CD4-positive, alpha-beta T cell treated with Interleukin-12 subunit alpha and Interleukin-12 subunit beta, for 1 hour (primary cell): Measurements from ENCODE around the gene SMIM35.
A peak's percentile ranks its signal among the peaks of the same experiment; 100 is the strongest.

ENCODE experiments used
- DNase-seq: peaks from one replicate; pipeline ENCODE4 v3.0.0-alpha.2; 2020

Gene SMIM35

GRCh38 chr11:118108513-118108912 lies 21.8 kb upstream of the SMIM35 start:
- no peak for DNase-seq

GRCh38 chr11:118106789-118107335 lies 20.1 kb upstream of the SMIM35 start:
- no peak for DNase-seq

GRCh38 chr11:118105657-118106305 lies 19.0 kb upstream of the SMIM35 start:
- DNase-seq: no peak

GRCh38 chr11:118104491-118104890 lies 17.7 kb upstream of the SMIM35 start:
- DNase-seq: no peak

GRCh38 chr11:118102721-118103261 lies 16.0 kb upstream of the SMIM35 start:
- no peak for DNase-seq

- no peak for DNase-seq
These were observed 14.0 kb upstream of the SMIM35 start for GRCh38 chr11:118100691-118101232.

- no peak for DNase-seq
These were observed 13.2 kb upstream of the SMIM35 start for GRCh38 chr11:118099838-118100556.

- no peak for DNase-seq
These were observed 12.5 kb upstream of the SMIM35 start for GRCh38 chr11:118098996-118099837.

- DNase-seq: no peak
These were observed 9.2 kb upstream of the SMIM35 start for GRCh38 chr11:118095967-118096367.

GRCh38 chr11:118095493-118095892 lies 8.7 kb upstream of the SMIM35 start:
- no peak for DNase-seq

GRCh38 chr11:118092907-118093571 lies 6.3 kb upstream of the SMIM35 start:
- no peak for DNase-seq

GRCh38 chr11:118091690-118092089 lies 4.9 kb upstream of the SMIM35 start:
- no peak for DNase-seq

- no peak for DNase-seq
These were observed 3.9 kb upstream of the SMIM35 start for GRCh38 chr11:118090545-118091162.

- DNase-seq: peak; percentile 2
These were observed 1.8 kb upstream of the SMIM35 start for GRCh38 chr11:118088531-118088930.

GRCh38 chr11:118087931-118088330 lies 1.2 kb upstream of the SMIM35 start:
- no peak for DNase-seq

- no peak for DNase-seq
These were observed 2.1 kb downstream of the SMIM35 start for GRCh38 chr11:118084656-118085055.

GRCh38 chr11:118084247-118084646 lies 2.5 kb downstream of the SMIM35 start:
- no peak for DNase-seq

- no peak for DNase-seq
These were observed 3.7 kb downstream of the SMIM35 start for GRCh38 chr11:118082880-118083552.

GRCh38 chr11:118081241-118081958 lies 5.4 kb downstream of the SMIM35 start:
- no peak for DNase-seq

- no peak for DNase-seq
These were observed 6.5 kb downstream of the SMIM35 start for GRCh38 chr11:118080296-118080695.
